ENCODE results near the gene KRT39. TPM values are rescaled to one million over a fixed set of nuclear protein-coding genes. Genes with fewer than 3 reads are reported as not detected.

The KRT39 gene
- total and polyA plus RNA-seq, 2 of the 13 experiments (the other 11 are each of a cell fraction or from before 2014, with no cell fraction given) = 0.07 to 1.2 TPM

- TF ChIP-seq PITX1 (CRISPR knock-in tag; IDR thresholded peaks at IDR 0.05) (peak; percentile 96), ZNF205 (CRISPR knock-in tag; IDR thresholded peaks at IDR 0.05) (peak; percentile 97), THAP11 (CRISPR knock-in tag; IDR thresholded peaks at IDR 0.05) (peak; percentile 89), ZNF136 (CRISPR knock-in tag; IDR thresholded peaks at IDR 0.05; ENCODE audit: low read depth) (no peak), ZNF609 (CRISPR knock-in tag; IDR thresholded peaks at IDR 0.05; ENCODE audit: borderline replicate concordance) (peak; percentile 98), ZNF703 (CRISPR knock-in tag; IDR thresholded peaks at IDR 0.05; ENCODE audit: borderline replicate concordance) (peak; percentile 88; the same call in 1 of the 2 replicates), ZNF143 (CRISPR knock-in tag; IDR thresholded peaks at IDR 0.05) (peak; percentile 82), ZNF660 (CRISPR knock-in tag; IDR thresholded peaks at IDR 0.05; ENCODE audit: borderline replicate concordance, low read depth) (no peak), ZNF75D (CRISPR knock-in tag; IDR thresholded peaks at IDR 0.05; ENCODE audit: borderline replicate concordance) (no peak), PHF21A (CRISPR knock-in tag; IDR thresholded peaks at IDR 0.05) (peak; percentile 97), FOXP1 (IDR thresholded peaks at IDR 0.05) (peak; percentile 90), FOXP1 (CRISPR knock-in tag; IDR thresholded peaks at IDR 0.05) (peak; percentile 99), PLRG1 (conservative IDR thresholded peaks at IDR 0.05) (no peak), ZNF276 (CRISPR knock-in tag; IDR thresholded peaks at IDR 0.05; ENCODE audit: low read depth) (0 out of 2 replicates have a peak, but pooled peaks have one; percentile 46), MEIS1 (CRISPR knock-in tag; IDR thresholded peaks at IDR 0.05; ENCODE audit: borderline replicate concordance) (peak; percentile 98), MED13 (CRISPR knock-in tag; IDR thresholded peaks at IDR 0.05) (peak; percentile 99), HMG20B (CRISPR knock-in tag; conservative IDR thresholded peaks at IDR 0.05) (peak; percentile 98), STAG1 (CRISPR knock-in tag; IDR thresholded peaks at IDR 0.05) (peak; percentile 43), CTCF (CRISPR knock-in tag; IDR thresholded peaks at IDR 0.05) (0 out of 2 replicates have a peak, but pooled peaks have one; percentile 21)
These were observed 10.1 kb downstream of the KRT39 start (continued) for GRCh38 chr17:40956401-40957254.

Data from HepG2 (cell line).